Esophagus squamous epithelium (tissue), 4 donors: ENCODE measurements around the gene GSTT2B.
"Not testable (repeated sequence)": the region's sequence is repeated elsewhere in the genome, so short reads cannot be mapped to it uniquely, and the experiment has no call there.

Source experiments
- POLR2A ChIP-seq, 4 donors: fragments of 450-650 bp; IDR thresholded peaks; one replicate each; pipeline ENCODE4 v1.6.1; 2017; ENCODE audit warnings: antibody characterized with exemption in 4 of 4, mild to moderate bottlenecking in 4 of 4, moderate library complexity in 3 of 4
- TF ChIP-seq, protein P1 (sequence below), 6 experiments: fragments of 450-650 bp in 4 of 6; fragments of 200-600 bp in 2 of 6; sonication (generic) in 2 of 6; IDR thresholded peaks; one replicate each; pipeline ENCODE4 v1.5.1; 2016 to 2019; ENCODE audit warnings: antibody characterized with exemption in 6 of 6, mild to moderate bottlenecking in 4 of 6, moderate library complexity in 4 of 6

DNA sequence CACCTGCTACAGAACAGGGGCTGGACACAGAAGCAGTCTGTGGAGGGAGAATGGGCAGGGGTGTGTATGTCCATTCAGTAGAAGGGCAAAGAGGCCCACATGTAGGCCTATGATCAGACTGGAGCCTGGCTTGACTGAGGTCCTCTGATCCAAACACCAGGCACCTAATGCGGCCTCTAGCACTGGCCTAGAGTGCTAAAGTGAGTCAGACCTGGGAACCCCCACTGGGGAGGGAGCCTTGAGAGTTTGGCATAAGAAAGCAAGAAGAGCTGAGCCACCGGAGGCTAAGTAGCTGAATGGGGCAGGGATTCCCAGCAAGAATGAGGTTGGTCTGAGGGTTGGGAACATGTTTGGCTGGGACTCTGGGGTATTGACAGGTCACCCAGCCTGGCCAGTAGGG lies 9.6 kb downstream of the GSTT2B start:
- TF ChIP-seq, protein P1, sequence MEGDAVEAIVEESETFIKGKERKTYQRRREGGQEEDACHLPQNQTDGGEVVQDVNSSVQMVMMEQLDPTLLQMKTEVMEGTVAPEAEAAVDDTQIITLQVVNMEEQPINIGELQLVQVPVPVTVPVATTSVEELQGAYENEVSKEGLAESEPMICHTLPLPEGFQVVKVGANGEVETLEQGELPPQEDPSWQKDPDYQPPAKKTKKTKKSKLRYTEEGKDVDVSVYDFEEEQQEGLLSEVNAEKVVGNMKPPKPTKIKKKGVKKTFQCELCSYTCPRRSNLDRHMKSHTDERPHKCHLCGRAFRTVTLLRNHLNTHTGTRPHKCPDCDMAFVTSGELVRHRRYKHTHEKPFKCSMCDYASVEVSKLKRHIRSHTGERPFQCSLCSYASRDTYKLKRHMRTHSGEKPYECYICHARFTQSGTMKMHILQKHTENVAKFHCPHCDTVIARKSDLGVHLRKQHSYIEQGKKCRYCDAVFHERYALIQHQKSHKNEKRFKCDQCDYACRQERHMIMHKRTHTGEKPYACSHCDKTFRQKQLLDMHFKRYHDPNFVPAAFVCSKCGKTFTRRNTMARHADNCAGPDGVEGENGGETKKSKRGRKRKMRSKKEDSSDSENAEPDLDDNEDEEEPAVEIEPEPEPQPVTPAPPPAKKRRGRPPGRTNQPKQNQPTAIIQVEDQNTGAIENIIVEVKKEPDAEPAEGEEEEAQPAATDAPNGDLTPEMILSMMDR (IDR thresholded peaks at IDR 0.05) = not testable (repeated sequence)
- TF ChIP-seq POLR2A (IDR thresholded peaks at IDR 0.05) = not testable (repeated sequence)
